GM18507 (cell line): ENCODE measurements around the gene FLNA.
"Not testable (repeated sequence)": the region's sequence is repeated elsewhere in the genome, so short reads cannot be mapped to it uniquely, and the experiment has no call there.

Experiments
- DNase-seq: peaks from one replicate; pipeline ENCODE4 v3.0.0; 2011; ENCODE audit warnings: low read depth; ENCODE audit not compliant: insufficient read length; ENCODE audit errors: extremely low spot score
- FAIRE-seq: peaks from 2 replicates; lab custom pipeline; 2011; peaks lifted over from hg19 to GRCh38; lab: Jason Lieb, UNC

The FLNA gene

DNA sequence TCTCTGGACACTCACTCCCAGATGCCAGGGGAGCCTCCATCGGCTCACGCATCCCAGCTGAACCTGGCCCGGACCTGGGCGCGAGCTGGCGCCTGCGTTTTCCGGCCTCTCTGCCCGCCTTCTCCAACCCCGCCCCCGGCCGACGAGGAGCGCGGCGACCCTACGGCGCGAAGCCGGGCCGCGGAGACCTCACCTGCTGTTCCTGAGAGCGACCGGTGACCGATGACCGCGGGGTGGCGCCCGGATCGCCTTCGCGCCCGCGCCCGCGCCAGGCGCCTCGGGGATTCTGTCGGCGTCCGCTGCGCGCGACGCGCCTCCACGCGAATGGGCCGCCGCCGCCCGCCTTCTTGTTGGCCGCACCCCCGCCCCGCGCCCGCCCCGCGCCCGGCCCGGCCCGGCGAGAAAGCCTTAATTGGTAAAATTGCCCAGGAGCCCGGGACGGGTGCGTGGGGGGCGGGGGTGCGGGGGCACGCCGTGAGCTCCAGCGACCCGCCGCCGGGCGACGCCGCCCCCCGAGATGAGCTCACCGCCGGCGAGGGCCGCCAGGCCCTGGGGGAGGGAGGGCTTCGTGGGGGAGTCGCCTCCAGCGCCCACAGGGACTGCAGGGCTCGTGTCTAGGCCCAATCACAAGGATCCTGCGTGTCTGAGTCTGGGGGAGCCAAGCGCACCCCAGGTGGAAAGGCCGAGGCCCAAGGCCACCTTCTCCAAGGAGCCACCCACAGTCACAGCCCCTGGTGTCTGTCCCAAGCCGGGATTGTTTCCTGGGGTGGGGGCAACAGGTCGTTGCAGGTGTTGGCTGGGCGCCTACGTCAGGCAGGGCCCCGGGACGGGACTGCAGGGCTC lies at the start of gene FLNA:
FLNA (minus strand) TSS at position 322 of the 843 bp plus-strand sequence. CDS start 3,389 bp downstream, outside the sequence.
- FAIRE-seq (peak; percentile 63), DNase-seq (no peak)

- DNase-seq: no peak
- no peak for FAIRE-seq
Measured at GRCh38 chrX:154420402-154420756, 45.9 kb upstream of the FLNA start.

DNA sequence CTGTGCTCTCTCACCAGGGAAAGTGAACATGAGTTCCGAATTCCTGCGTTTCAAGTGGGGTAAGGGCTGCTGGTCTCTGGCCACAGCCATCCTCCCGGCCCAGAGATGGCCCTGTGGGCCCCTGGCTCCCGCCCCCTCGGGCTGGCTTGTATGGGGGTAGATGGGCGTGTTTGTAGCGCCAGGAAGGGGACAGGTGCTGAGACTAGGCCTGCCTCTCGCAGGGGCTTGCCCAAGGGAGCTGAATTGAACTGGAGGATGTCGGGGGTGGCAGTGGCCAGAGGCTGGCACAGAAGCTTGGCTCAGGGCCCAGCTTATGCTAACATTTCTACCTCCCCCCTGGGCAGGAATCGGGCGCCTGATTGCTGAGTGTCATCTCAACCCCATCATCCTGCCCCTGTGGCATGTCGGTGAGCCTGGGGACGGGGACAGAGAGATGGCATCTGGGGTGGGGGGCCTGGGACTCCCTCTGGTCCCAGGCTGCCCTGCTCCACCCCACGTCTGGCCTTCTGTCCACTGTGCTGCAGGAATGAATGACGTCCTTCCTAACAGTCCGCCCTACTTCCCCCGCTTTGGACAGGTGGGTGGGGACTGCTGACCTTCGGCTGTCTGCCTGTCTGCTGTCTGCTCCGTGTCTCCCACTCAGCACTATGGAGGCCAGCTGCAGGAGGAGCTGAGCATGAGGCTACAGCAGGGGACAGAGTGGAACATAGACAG lies 45.4 kb upstream of the FLNA start:
- no peak for DNase-seq
- no peak for FAIRE-seq

GRCh38 chrX:154419189-154419588 lies 44.8 kb upstream of the FLNA start:
- DNase-seq (no peak), FAIRE-seq (no peak)

DNA sequence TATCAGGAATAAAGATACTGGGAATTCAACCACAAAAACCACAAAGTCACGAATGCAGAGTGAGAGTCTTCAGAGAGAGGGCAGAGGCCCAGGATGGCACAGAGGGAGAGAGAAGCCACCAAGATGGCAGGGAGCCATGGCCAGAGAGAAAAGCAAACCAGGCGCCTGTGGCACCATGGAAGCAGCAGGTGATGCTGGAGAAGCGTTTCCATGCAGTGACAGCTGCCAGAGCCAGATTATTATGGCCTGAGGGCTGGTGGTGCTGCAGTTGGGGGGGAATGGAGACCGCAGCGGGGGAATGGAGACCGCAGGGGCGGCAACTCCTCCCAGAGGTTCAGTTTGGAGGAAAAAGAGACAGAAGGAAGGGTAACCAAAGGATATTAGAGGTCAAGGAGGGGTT lies 42.7 kb upstream of the FLNA start:
- FAIRE-seq (no peak), DNase-seq (no peak)

- no peak for DNase-seq
- FAIRE-seq: no peak
Measured at GRCh38 chrX:154413142-154413541, 38.7 kb upstream of the FLNA start.

GRCh38 chrX:154412468-154412867 lies 38.0 kb upstream of the FLNA start:
- no peak for DNase-seq

GRCh38 chrX:154411981-154412340 lies 37.5 kb upstream of the FLNA start:
- DNase-seq (no peak), FAIRE-seq (peak; percentile 97)

More at GRCh38 chrX:154412468-154412867, 38.0 kb upstream of the FLNA start:
- peak; percentile 88 for FAIRE-seq

DNA sequence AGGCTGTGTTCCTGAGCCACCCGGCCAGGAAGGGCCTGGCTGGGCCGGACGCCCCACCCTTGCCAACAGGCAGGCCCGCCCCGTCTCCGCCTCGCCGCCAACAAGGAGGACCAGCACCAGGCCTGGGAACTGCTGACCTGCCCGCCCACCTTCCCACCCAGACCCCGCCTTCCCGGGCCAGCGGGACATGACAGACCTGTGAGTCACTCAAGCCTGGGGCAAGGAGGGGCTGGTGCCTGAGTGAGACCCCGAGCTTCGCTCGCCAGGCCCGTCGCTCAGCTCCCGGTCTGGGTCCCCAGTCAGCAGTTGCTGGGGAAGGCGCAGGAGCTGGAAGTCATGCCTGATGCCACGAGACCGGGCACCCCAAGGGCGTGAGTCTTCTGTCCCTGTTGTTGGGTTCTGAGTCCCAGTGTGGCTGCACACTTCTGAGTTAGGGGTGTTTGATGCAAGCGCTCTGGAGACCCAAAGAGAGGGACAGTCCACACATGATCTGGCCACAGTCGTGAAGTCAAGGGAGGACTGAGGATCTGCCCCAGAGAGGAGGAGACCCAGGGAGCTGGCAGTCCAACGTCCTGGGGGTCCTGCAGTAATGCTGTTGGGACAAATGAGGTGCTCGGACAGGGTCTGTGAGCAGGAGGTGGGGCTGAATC lies 34.9 kb upstream of the FLNA start, which contains the start of gene DNASE1L1:
DNASE1L1 (minus strand) TSS at position 33 of the 650 bp plus-strand sequence. CDS start 3,686 bp downstream, outside the sequence.
- FAIRE-seq (peak; percentile 88), DNase-seq (no peak)

DNA sequence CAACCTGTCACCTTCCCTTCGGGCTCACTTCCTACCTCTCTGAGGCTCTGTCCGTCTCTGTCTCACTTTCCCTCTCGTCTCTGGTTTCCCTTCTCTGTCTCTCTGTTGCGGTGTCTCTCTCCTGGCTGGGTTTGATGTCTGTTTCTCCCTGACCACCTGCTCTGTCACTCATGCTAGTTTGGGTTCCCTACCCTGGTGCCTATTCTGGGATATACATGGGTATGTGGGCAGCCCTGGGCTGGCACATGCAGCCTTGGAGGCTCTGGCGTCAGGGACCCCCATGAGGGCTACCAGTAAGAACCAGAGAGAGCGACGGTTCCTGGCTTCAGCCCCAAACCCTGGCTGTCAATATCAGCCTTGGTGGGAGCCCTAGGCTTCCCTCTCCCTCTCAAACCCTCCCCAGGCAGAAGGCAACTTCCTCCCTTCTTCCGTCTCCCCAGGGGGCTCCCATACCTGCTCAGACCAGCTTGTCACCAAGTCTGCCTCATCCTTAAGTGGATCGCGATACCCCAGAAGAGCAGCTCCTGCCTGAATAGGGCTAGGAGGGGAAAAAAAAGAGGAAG lies 34.3 kb upstream of the FLNA start:
- DNase-seq (no peak), FAIRE-seq (no peak)

- FAIRE-seq (no peak), DNase-seq (no peak)
Measured at GRCh38 chrX:154404625-154405192, 30.3 kb upstream of the FLNA start.

DNA sequence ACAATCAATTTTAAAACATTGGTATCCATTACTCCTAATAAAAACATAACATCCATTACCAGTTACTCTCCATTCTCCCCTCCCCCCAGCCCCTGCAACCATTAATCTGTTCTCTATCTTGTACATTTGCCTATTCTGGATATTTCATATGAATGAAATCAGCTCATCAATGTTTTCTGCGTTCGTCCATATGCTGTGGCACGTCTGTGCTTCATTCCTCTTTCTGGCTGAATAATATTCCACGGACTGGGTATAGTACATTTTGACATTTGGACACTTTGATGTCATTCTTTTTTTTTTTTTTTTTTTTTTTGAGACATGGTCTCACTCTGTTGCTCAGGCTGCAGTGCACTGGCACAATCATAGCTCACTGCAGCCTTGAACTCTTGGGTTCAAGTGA lies 29.4 kb upstream of the FLNA start:
- FAIRE-seq: no peak
- DNase-seq: no peak

DNA sequence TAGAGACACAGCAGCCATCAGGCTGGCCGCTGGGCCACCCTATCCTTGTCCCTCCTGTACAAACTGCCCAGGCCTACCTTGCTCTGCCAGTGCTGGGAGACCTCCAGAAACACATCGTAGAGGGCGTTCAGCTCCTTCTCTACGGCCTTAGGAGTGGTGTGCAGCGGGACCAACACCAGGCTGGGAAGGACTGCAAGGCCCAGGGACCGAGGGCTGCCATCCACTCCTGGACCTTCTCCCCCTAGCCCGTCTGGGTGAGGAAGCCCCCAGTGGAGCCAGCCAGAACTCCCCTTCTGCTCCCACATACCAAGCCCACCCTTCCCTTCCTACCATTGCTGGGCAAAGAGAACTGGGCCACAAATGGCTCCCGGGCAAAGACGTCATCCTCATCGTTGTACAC lies 28.8 kb upstream of the FLNA start:
- DNase-seq (no peak), FAIRE-seq (no peak)

DNA sequence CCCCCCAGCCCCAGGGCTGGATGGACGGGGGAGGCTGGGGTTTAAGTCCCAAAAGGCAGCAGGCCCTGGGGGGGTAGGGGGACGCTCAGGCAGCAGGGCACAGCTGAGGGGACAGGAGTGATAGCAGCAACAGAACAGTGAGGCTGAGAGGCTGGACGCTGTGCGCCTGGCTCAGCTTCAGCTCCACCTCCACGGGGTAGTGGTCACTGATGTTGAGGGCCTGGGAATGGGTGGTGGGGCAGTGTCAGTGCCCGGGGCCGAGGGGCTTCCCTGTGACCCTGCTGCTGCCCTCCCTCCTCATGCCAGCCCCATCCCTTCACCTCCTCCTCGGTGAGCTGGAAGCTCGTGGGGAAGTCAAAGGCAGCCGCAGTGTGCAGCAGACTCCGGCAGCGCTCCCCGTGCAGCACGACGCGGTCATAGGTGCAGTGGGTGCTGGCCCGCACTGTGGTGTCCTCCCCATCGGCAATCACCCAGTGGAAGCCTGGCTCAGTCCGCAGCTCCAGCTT lies 28.2 kb upstream of the FLNA start:
- FAIRE-seq (no peak), DNase-seq (no peak)

DNA sequence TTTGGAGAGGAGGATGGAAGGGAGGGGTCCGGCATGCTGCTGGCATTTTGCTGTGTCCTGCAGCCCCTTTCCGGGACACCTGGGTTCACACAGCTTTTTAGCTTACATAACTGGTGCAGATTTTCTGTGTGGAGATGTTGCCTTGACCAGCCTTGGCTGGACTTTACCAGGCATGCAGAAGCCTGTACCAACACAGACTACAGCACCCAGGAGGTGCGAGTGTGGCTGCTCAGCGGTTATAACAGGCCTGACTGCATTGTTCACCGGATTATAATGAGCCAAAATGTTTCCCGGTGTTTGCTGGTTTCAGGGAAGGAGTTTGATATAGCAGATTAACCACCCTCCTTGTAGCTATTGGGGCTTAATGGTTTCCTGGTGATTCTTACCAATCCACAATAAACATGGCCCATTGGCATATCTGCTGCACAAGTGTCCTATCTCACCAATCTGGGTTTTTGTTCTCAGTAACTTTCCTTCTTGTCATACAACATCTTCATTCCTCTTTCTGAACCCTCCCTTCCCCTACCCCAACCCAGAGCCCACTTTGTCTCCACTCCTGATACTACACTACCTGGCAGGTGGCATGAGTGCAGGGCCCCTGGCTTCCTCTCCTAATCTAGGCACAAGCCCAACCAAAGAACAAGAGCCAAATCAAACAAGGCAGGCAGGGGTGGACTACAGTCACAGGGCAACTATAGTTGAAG lies 27.6 kb upstream of the FLNA start:
- no peak for DNase-seq
- FAIRE-seq: no peak

DNA sequence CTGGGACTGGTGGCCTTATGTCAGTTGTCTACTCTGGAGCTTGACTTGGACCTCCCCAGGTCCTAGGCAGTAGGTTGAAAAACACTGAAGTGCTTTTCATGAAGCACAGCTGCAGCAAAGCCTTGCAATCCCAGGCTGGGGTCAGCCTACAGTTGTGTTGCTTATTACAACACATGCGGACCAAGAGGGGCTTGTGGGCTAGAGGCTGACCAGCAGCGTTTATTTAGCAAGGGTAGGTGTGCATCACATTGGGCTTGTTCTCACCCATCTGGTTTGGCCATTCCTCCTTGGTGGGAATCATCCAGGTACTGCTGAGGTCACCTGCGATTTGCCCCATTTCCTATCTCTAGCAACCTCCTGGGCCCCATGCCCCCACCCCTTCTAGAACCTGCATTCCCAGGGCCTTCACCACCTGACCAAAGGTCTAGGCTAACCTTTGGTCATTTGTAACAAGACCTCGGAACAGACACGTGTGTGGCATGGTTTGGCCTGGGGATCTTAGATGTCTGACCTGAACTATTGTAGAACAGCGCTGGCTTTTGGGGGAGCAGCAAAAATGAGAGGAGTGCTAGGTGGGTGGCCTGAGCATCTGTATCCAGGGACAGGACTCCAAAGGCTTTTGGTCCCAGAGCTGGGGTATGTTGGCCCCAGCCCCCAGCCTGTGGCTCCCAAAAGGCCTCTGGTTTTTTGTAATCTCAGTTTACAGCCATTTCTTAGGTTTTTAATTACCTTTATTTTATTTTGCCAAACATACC lies 26.8 kb upstream of the FLNA start:
- no peak for DNase-seq
- no peak for FAIRE-seq

DNA sequence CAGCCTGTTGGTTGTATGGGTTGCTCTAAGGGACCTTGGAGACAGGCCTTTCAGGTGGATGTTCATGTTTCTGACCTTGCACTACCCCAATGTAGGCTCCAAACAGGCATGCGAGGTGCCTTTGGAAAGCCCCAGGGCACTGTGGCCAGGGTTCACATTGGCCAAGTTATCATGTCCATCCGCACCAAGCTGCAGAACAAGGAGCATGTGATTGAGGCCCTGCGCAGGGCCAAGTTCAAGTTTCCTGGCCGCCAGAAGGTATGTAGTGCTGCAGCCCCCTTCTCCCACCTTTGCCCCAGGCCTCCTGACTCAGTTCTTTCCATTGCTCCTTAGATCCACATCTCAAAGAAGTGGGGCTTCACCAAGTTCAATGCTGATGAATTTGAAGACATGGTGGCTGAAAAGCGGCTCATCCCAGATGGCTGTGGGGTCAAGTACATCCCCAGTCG lies 26.0 kb upstream of the FLNA start:
- not testable (repeated sequence) for DNase-seq, FAIRE-seq
